ENCODE results near the gene RAB14. TPM values are rescaled to one million over a fixed set of nuclear protein-coding genes. Genes with fewer than 3 reads are reported as not detected.

RAB14 gene
- total and polyA plus RNA-seq, 2 donors (not counting 1 experiment from before 2014, with no cell fraction given) = 29.1 to 46.6 TPM

GRCh38 chr9:121153642-121154041, 48.0 kb downstream of the RAB14 start:
- DNase-seq (ENCODE audit: low read depth in 2 of 2) = peak in 1 of 2 donors; percentile 13
- Histone ChIP-seq H3K27ac (ENCODE audit: insufficient read depth, low read length) (no peak overlapping the region), H3K36me3 (ENCODE audit: control insufficient read depth, insufficient read depth, low read length) (peaks cover 2% of the 10 kb centered on the region), H3K4me1 (ENCODE audit: control insufficient read depth, extremely low read depth, insufficient read depth, low read length) (no peaks in the 10 kb centered on the region), H4K20me1 (ENCODE audit: control insufficient read depth, extremely low read depth, insufficient read depth, low read length) (no peaks in the 10 kb centered on the region), H3K9me3 (ENCODE audit: control insufficient read depth, insufficient read depth, low read depth, low read length) (no peaks in the 10 kb centered on the region), H3K4me3 (replicated peaks in 1 of 4; ENCODE audit: control extremely low read depth in 1 of 4, insufficient read depth in 1 of 4, low read depth in 3 of 4, low read length in 4 of 4) (no peak overlapping the region), H3K27me3 (ENCODE audit: control insufficient read depth, insufficient read depth, low read length) (no peaks in the 10 kb centered on the region), H2AFZ (ENCODE audit: low read length) (no peak overlapping the region), H3K79me2 (ENCODE audit: control insufficient read depth, insufficient read depth, low read length) (no peaks in the 10 kb centered on the region), H3K9ac (ENCODE audit: insufficient read depth, low read length) (no peak overlapping the region), H3K4me2 (ENCODE audit: extremely low read depth, insufficient read depth, low read length) (no peak overlapping the region)
- no peak for TF ChIP-seq CTCF (conservative IDR thresholded peaks at IDR 0.05 in 1 of 2, IDR thresholded peaks at IDR 0.05 in 1 of 2; ENCODE audit: low read depth in 1 of 2, low read length in 2 of 2)
- TF ChIP-seq EZH2 (IDR thresholded peaks at IDR 0.05; ENCODE audit: low read length, missing control alignments) = no peak

GRCh38 chr9:121150188-121150587, 51.5 kb downstream of the RAB14 start:
- Histone ChIP-seq H3K9ac (ENCODE audit: insufficient read depth, low read length) (no peak overlapping the region), H3K9me3 (ENCODE audit: control insufficient read depth, insufficient read depth, low read depth, low read length) (no peaks in the 10 kb centered on the region), H3K4me3 (replicated peaks in 1 of 4; ENCODE audit: control extremely low read depth in 1 of 4, insufficient read depth in 1 of 4, low read depth in 3 of 4, low read length in 4 of 4) (no peak overlapping the region), H3K4me1 (ENCODE audit: control insufficient read depth, extremely low read depth, insufficient read depth, low read length) (no peaks in the 10 kb centered on the region), H3K27ac (ENCODE audit: insufficient read depth, low read length) (no peak overlapping the region), H3K79me2 (ENCODE audit: control insufficient read depth, insufficient read depth, low read length) (no peaks in the 10 kb centered on the region), H4K20me1 (ENCODE audit: control insufficient read depth, extremely low read depth, insufficient read depth, low read length) (no peaks in the 10 kb centered on the region), H3K36me3 (ENCODE audit: control insufficient read depth, insufficient read depth, low read length) (peaks cover 2% of the 10 kb centered on the region), H3K27me3 (ENCODE audit: control insufficient read depth, insufficient read depth, low read length) (no peaks in the 10 kb centered on the region), H3K4me2 (ENCODE audit: extremely low read depth, insufficient read depth, low read length) (no peak overlapping the region), H2AFZ (ENCODE audit: low read length) (no peak overlapping the region)
- DNase-seq (ENCODE audit: low read depth in 2 of 2) = no peak
- TF ChIP-seq EZH2 (IDR thresholded peaks at IDR 0.05; ENCODE audit: low read length, missing control alignments) (no peak), CTCF (conservative IDR thresholded peaks at IDR 0.05 in 1 of 2, IDR thresholded peaks at IDR 0.05 in 1 of 2; ENCODE audit: low read depth in 1 of 2, low read length in 2 of 2) (no peak)

DNA sequence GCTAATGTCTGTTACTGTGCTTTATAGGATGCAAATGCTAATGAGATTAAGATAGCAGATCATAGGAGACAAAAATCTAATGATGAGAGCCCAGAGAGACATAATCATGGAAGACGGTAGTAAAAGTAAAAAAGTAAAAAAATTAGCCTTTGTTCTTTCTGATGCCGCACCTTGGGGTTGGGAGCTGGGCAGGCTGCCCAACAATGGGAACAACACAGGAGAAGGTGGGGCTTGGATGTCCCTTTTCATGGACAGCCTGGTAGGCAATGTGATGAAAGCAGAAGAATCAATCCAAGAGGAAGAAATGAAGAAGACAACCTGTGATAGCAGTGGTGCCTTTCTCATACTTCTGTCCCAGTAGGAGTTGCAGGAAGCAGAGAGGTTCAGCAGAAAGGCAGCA, 57.2 kb downstream of the RAB14 start:
- Histone ChIP-seq H3K4me3 (replicated peaks in 1 of 4; ENCODE audit: control extremely low read depth in 1 of 4, insufficient read depth in 1 of 4, low read depth in 3 of 4, low read length in 4 of 4) (no peak overlapping the region), H3K79me2 (ENCODE audit: control insufficient read depth, insufficient read depth, low read length) (no peaks in the 10 kb centered on the region), H3K27me3 (ENCODE audit: control insufficient read depth, insufficient read depth, low read length) (no peaks in the 10 kb centered on the region), H2AFZ (ENCODE audit: low read length) (no peak overlapping the region), H3K36me3 (ENCODE audit: control insufficient read depth, insufficient read depth, low read length) (peaks cover 5% of the 10 kb centered on the region), H3K27ac (ENCODE audit: insufficient read depth, low read length) (no peak overlapping the region), H3K9me3 (ENCODE audit: control insufficient read depth, insufficient read depth, low read depth, low read length) (no peaks in the 10 kb centered on the region), H3K4me1 (ENCODE audit: control insufficient read depth, extremely low read depth, insufficient read depth, low read length) (no peaks in the 10 kb centered on the region), H3K9ac (ENCODE audit: insufficient read depth, low read length) (no peak overlapping the region), H3K4me2 (ENCODE audit: extremely low read depth, insufficient read depth, low read length) (no peak overlapping the region), H4K20me1 (ENCODE audit: control insufficient read depth, extremely low read depth, insufficient read depth, low read length) (no peaks in the 10 kb centered on the region)
- DNase-seq (ENCODE audit: low read depth in 2 of 2) = no peak
- TF ChIP-seq CTCF (conservative IDR thresholded peaks at IDR 0.05 in 1 of 2, IDR thresholded peaks at IDR 0.05 in 1 of 2; ENCODE audit: low read depth in 1 of 2, low read length in 2 of 2) (no peak), EZH2 (IDR thresholded peaks at IDR 0.05; ENCODE audit: low read length, missing control alignments) (no peak)
